Esophagus squamous epithelium (tissue), 5 donors: ENCODE data around the gene ZNF516. TPM values are rescaled to one million over a fixed set of nuclear protein-coding genes. Genes with fewer than 3 reads are reported as not detected.

ENCODE experiments used
- DNase-seq: peaks from one replicate; lab custom pipeline; 2025; lab: John Stamatoyannopoulos, UW
- H3K27ac ChIP-seq, 4 donors: fragments of 200-600 bp; sonication (generic); one replicate each; pipeline ENCODE4 v1.5.1; 2016 to 2019; ENCODE audit warnings: mild to moderate bottlenecking in 1 of 4
- H3K27me3 ChIP-seq, 4 donors: fragments of 200-600 bp; sonication (generic); 1 replicate in 3 of 4; 2 replicates in 1 of 4; pipeline versions ENCODE4 v1.5.1 to v1.6.0; 2017 to 2021; ENCODE audit warnings: antibody characterized with exemption in 1 of 4
- H3K36me3 ChIP-seq, 3 donors: fragments of 200-600 bp; sonication (generic); one replicate each; pipeline ENCODE4 v1.5.1; 2016 to 2019
- H3K4me1 ChIP-seq, 3 donors: fragments of 200-600 bp; sonication (generic); one replicate each; pipeline ENCODE4 v1.5.1; 2017 to 2019
- H3K4me3 ChIP-seq, 4 donors: fragments of 200-600 bp; sonication (generic); 1 replicate in 3 of 4; 2 replicates in 1 of 4; pipeline ENCODE4 v1.5.1; 2016 to 2019; ENCODE audit warnings: mild to moderate bottlenecking in 2 of 4, moderate library complexity in 1 of 4
- H3K9me3 ChIP-seq, 3 donors: fragments of 200-600 bp; sonication (generic); one replicate each; pipeline ENCODE4 v1.5.1; 2016 to 2019
- CTCF ChIP-seq, 6 experiments: fragments of 450-650 bp in 4 of 6; fragments of 200-600 bp in 2 of 6; sonication (generic) in 2 of 6; IDR thresholded peaks; one replicate each; pipeline ENCODE4 v1.5.1; 2016 to 2019; ENCODE audit warnings: antibody characterized with exemption in 6 of 6, mild to moderate bottlenecking in 4 of 6, moderate library complexity in 4 of 6
- POLR2A ChIP-seq, 4 donors: fragments of 450-650 bp; IDR thresholded peaks; one replicate each; pipeline ENCODE4 v1.6.1; 2017; ENCODE audit warnings: antibody characterized with exemption in 4 of 4, mild to moderate bottlenecking in 4 of 4, moderate library complexity in 3 of 4
- WGBS, 2 donors: methylation state at CpG; one replicate each; pipeline ENCODE4 v1.1.5; 2018; 5-methylcytosine and 5-hydroxymethylcytosine counted together
- intact Hi-C: fragments of 100-400 bp; cut with DNase I; formaldehyde crosslinking; loops from one replicate; pipeline ENCODE4 v1.15.0; 2022
- total RNA-seq, 4 donors: library from RNA; depleted of rRNA; stranded (reverse); fragments of >200 nt; gene quantifications; one replicate each; pipeline ENCODE4 v1.1.0, GENCODE V29; 2016
- donor health status: DM: yes; HTN: yes; CAD: no.

ZNF516 gene
- total RNA-seq, 4 donors from 2014 or later = 18.0 to 23.9 (median 19.2) TPM

- no peaks in the 10 kb centered on the region for H3K36me3 ChIP-seq
- intact Hi-C loops = no loop called here
- WGBS, 2 donors = 76 to 87% methylated on average over 3 to 10 of the region's 12 CpGs
- H3K9me3 ChIP-seq = no peaks in the 10 kb centered on the region
- H3K27me3 ChIP-seq = no peaks in the 10 kb centered on the region
- H3K4me1 ChIP-seq = peaks cover 0 to 56% (median 2%) of the 10 kb centered on the region in 3 donors
- no peak overlapping the region for H3K27ac ChIP-seq
- TF ChIP-seq POLR2A (IDR thresholded peaks at IDR 0.05) (no peak), CTCF (IDR thresholded peaks at IDR 0.05) (no peak)
- no peak overlapping the region for H3K4me3 ChIP-seq
- no peak for DNase-seq
These were observed 23.4 kb downstream of the ZNF516 start for GRCh38 chr18:76471593-76471992.

GRCh38 chr18:76468345-76469304, 26.4 kb downstream of the ZNF516 start:
- no peak for DNase-seq
- H3K27ac ChIP-seq = no peak overlapping the region
- WGBS, 2 donors = 83 to 85% methylated on average over 11 to 15 of the region's 16 CpGs

GRCh38 chr18:76467371-76468190, 27.5 kb downstream of the ZNF516 start:
- intact Hi-C loops = no loop called here
- H3K4me3 ChIP-seq = no peak overlapping the region
- TF ChIP-seq CTCF (IDR thresholded peaks at IDR 0.05) (no peak), POLR2A (IDR thresholded peaks at IDR 0.05) (no peak)

More at GRCh38 chr18:76468345-76469304, 26.4 kb downstream of the ZNF516 start:
- Histone ChIP-seq H3K4me3 (no peak overlapping the region), H3K9me3 (no peaks in the 10 kb centered on the region), H3K27me3 (no peaks in the 10 kb centered on the region), H3K36me3 (peaks cover 0 to 9% (median 0%) of the 10 kb centered on the region in 3 donors), H3K4me1 (peaks cover 0 to 44% (median 0%) of the 10 kb centered on the region in 3 donors)
- intact Hi-C loops = no loop called here
- TF ChIP-seq CTCF (IDR thresholded peaks at IDR 0.05) (no peak), POLR2A (IDR thresholded peaks at IDR 0.05) (no peak)

GRCh38 chr18:76466410-76466991, 28.5 kb downstream of the ZNF516 start:
- peaks cover 0 to 33% (median 0%) of the 10 kb centered on the region in 3 donors for H3K4me1 ChIP-seq
- H3K27ac ChIP-seq = no peak overlapping the region
- 75 to 82% methylated on average over 5 to 6 of the region's 20 CpGs for WGBS, 2 donors
- H3K9me3 ChIP-seq = no peaks in the 10 kb centered on the region
- no peak for DNase-seq
- TF ChIP-seq CTCF (IDR thresholded peaks at IDR 0.05) (no peak), POLR2A (IDR thresholded peaks at IDR 0.05) (no peak)
- H3K36me3 ChIP-seq = peaks cover 0 to 18% (median 0%) of the 10 kb centered on the region in 3 donors
- H3K4me3 ChIP-seq = no peak overlapping the region
- no peaks in the 10 kb centered on the region for H3K27me3 ChIP-seq
- intact Hi-C loops = no loop called here

More at GRCh38 chr18:76467371-76468190, 27.5 kb downstream of the ZNF516 start:
- Histone ChIP-seq H3K27ac (no peak overlapping the region), H3K36me3 (peaks cover 0 to 13% (median 0%) of the 10 kb centered on the region in 3 donors), H3K27me3 (no peaks in the 10 kb centered on the region), H3K4me1 (peaks cover 0 to 44% (median 0%) of the 10 kb centered on the region in 3 donors), H3K9me3 (no peaks in the 10 kb centered on the region)
- DNase-seq = no peak
- WGBS, 2 donors = 52 to 63% methylated on average over 7 to 17 of the region's 19 CpGs
